ENCODE measurements around the gene TRERF1. TPM values are rescaled to one million over a fixed set of nuclear protein-coding genes. Genes with fewer than 3 reads are reported as not detected.

TRERF1 gene
- total RNA-seq, 1 donor from 2014 or later, result 7.9 TPM

DNA sequence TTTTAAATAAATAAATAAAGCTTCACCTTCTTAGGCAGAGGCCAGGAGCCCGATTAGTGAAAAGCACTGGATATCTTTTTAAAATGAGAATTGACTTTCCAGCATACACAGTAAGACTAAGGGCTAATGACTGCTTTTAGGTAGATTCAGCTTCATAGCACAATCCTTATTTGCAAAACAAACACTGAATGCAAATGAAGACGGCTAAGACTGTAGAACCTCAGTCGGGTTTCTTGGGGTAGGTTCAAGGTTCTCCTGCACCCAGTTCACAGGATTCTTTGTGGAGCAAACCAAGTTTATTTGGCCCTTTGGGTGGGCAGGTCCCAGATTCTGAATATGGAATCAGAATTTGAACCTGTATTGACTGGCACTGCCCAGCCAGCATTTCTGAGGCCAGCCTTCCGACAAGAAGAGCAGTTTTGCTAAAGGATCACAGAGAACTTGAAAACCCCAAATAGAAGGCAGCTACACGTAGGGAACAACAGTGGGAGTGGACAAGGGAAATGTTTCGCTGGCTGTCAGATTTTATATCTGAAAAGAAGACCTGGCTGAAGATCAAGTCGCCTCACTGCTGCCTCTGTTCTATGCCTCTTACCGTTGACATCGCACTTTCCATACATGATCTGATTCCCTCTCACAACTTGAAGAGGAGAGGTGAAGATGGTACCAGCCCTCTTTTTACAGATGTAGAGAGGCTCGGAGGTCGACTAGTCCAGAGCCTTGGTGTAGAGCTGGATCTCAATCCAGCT lies 8.2 kb downstream of the TRERF1 start:
- Mint-ChIP-seq H3K4me3 (ENCODE audit: low read depth) (no peak overlapping the region), H3K4me1 (ENCODE audit: low read depth) (peaks cover 21% of the 10 kb centered on the region), H3K27me3 (no peaks in the 10 kb centered on the region), H3K27ac (no peak overlapping the region), H3K9me3 (ENCODE audit: low read depth) (no peaks in the 10 kb centered on the region), H3K36me3 (ENCODE audit: insufficient read depth) (no peaks in the 10 kb centered on the region)
- TF ChIP-seq, protein P1, sequence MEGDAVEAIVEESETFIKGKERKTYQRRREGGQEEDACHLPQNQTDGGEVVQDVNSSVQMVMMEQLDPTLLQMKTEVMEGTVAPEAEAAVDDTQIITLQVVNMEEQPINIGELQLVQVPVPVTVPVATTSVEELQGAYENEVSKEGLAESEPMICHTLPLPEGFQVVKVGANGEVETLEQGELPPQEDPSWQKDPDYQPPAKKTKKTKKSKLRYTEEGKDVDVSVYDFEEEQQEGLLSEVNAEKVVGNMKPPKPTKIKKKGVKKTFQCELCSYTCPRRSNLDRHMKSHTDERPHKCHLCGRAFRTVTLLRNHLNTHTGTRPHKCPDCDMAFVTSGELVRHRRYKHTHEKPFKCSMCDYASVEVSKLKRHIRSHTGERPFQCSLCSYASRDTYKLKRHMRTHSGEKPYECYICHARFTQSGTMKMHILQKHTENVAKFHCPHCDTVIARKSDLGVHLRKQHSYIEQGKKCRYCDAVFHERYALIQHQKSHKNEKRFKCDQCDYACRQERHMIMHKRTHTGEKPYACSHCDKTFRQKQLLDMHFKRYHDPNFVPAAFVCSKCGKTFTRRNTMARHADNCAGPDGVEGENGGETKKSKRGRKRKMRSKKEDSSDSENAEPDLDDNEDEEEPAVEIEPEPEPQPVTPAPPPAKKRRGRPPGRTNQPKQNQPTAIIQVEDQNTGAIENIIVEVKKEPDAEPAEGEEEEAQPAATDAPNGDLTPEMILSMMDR (IDR thresholded peaks at IDR 0.05; ENCODE audit: unreplicated experiment), result no peak
- no peak for DNase-seq (ENCODE audit: low spot score, unreplicated experiment)

DNA sequence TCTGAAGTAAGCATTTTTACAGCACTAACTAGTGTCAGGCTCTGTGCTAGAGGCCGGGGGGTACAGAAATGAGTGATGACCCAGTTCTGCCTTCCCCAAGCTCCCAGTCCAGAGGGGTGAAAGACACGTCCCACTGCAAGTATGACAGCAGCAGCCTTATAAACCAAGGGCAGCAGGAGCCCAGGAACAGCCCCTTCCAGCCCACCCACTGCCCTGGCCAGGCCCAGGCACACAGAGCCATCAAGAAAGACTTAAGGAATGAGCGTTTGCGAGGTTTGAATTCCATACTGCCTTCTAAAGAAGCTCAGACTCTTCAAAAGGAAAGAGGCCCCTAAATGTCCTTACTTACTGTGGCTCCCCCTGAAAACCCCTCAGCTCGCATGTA lies 10.0 kb downstream of the TRERF1 start:
- Mint-ChIP-seq H3K27me3 (no peaks in the 10 kb centered on the region), H3K27ac (no peak overlapping the region), H3K36me3 (ENCODE audit: insufficient read depth) (no peaks in the 10 kb centered on the region), H3K4me3 (ENCODE audit: low read depth) (no peak overlapping the region), H3K9me3 (ENCODE audit: low read depth) (no peaks in the 10 kb centered on the region), H3K4me1 (ENCODE audit: low read depth) (peaks cover 21% of the 10 kb centered on the region)
- DNase-seq (ENCODE audit: low spot score, unreplicated experiment), result no peak
- TF ChIP-seq, protein P1 (IDR thresholded peaks at IDR 0.05; ENCODE audit: unreplicated experiment), result no peak

DNA sequence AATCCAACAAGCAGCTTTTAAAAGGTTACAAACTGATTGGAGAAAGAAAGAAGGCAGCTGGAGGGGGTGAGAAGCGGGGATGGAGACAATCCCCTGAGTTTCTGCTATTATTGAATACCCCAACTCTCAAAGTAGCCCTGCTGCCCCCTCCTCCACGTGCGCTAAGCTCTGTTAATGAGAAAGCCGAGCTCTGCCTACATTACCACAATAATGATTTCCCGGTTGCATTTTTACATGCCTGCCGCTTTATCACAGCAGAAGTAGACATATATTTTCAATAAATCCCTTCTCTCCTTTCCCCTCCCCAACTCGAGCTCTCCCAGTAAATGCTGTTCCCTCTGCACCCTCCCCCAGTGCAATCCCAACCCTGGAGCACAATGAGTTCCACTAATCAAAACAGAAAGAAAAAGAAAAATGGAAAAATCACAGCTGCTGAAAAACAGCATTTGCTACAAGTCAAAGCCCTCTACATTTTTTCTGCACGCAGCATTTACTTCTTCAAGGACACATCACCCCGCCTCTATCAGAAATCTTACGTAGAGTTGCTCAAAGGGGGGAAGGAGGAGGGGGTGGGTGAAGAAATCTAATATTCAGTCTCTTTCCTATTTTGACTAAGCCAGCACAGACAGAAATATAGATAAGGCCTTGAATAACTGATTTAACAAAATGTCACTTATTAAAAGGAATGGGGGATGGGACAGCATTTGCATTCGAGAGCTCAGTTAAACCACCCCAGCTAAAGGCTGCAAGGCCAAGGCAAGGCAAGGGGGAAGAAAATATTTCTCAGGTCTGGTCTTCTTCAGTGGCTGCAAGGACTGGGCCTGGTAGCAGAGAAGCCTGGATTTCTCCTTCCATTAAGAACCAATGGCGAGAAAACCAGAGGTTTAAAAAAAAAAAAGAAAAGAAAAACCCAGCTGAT lies 10.7 kb downstream of the TRERF1 start:
- Mint-ChIP-seq H3K36me3 (ENCODE audit: insufficient read depth) (no peaks in the 10 kb centered on the region), H3K9me3 (ENCODE audit: low read depth) (no peaks in the 10 kb centered on the region), H3K27ac (peak overlapping the region; percentile 68), H3K27me3 (no peaks in the 10 kb centered on the region), H3K4me1 (ENCODE audit: low read depth) (peaks cover 21% of the 10 kb centered on the region), H3K4me3 (ENCODE audit: low read depth) (no peak overlapping the region)
- TF ChIP-seq, protein P1 (IDR thresholded peaks at IDR 0.05; ENCODE audit: unreplicated experiment), result no peak
- no peak for DNase-seq (ENCODE audit: low spot score, unreplicated experiment)

DNA sequence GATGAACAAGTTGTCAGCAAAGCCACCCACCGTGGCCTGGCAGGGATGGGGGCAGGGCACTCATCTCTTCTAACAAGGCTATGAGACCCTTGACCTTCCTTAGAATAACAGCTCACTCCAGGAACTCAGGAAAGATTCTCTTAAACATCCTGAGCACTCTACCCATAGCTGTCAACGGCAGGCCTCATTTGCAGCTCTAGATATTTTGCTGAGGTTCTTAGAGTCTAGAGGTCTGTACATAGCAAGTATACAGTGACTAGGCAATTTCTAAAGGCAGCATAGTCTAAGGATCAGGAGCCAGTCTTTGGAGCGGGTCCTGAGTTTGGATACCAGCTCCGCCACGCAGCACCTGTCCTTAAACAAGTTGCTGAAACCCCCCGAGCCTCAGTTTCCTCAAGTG lies 11.7 kb downstream of the TRERF1 start:
- TF ChIP-seq, protein P1 (IDR thresholded peaks at IDR 0.05; ENCODE audit: unreplicated experiment), result no peak
- H3K4me1 Mint-ChIP-seq (ENCODE audit: low read depth), result peaks cover 21% of the 10 kb centered on the region
- H3K36me3 Mint-ChIP-seq (ENCODE audit: insufficient read depth), result peaks cover 1% of the 10 kb centered on the region
- no peak overlapping the region for H3K4me3 Mint-ChIP-seq (ENCODE audit: low read depth)
- no peaks in the 10 kb centered on the region for H3K27me3 Mint-ChIP-seq
- H3K9me3 Mint-ChIP-seq (ENCODE audit: low read depth), result peaks cover 2% of the 10 kb centered on the region
- no peak overlapping the region for H3K27ac Mint-ChIP-seq
- DNase-seq (ENCODE audit: low spot score, unreplicated experiment), result no peak

DNA sequence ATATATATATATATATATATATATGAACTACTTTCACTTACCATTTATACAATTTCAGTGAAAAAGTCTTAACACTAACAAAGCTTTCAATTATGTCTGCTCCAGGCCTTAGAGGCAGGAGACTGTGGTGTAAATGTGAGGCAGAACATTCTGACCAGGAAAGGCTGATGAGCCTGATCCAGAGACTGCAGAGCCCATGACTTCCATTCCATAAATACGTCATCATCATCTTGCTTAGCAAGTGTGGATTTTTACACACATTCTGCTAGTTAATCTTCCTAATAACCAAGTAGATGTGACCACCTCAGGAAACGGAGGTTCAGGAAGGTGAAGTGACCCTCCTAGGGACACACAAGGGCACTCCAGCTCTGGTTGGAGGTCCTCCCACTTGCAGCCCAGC lies 14.9 kb downstream of the TRERF1 start:
- peaks cover 17% of the 10 kb centered on the region for H3K9me3 Mint-ChIP-seq (ENCODE audit: low read depth)
- TF ChIP-seq, protein P1 (IDR thresholded peaks at IDR 0.05; ENCODE audit: unreplicated experiment), result no peak
- H3K27ac Mint-ChIP-seq, result no peak overlapping the region
- peaks cover 17% of the 10 kb centered on the region for H3K36me3 Mint-ChIP-seq (ENCODE audit: insufficient read depth)
- H3K4me3 Mint-ChIP-seq (ENCODE audit: low read depth), result no peak overlapping the region
- H3K27me3 Mint-ChIP-seq, result no peaks in the 10 kb centered on the region
- H3K4me1 Mint-ChIP-seq (ENCODE audit: low read depth), result peaks cover 15% of the 10 kb centered on the region
- DNase-seq (ENCODE audit: low spot score, unreplicated experiment), result no peak
